BJ (cell line): Measurements from ENCODE around the gene NCK2. TPM values are rescaled to one million over a fixed set of nuclear protein-coding genes. Genes with fewer than 3 reads are reported as not detected.

ENCODE experiments used
- CTCF ChIA-PET: fragments of 350-600 bp; formaldehyde crosslinking; extraction: SDS; loops from one replicate; lab custom pipeline; 2021; ENCODE audit warnings: antibody characterized with exemption, inconsistent platforms; lab: Yijun Ruan, JAX
- POLR2A ChIA-PET: fragments of 300-600 bp; sonication (Branson Sonifier 250); formaldehyde crosslinking; extraction: SDS; loops from one replicate; lab custom pipeline; 2021; ENCODE audit warnings: antibody characterized with exemption; lab: Charles Lee
- DNase-seq: peaks from one replicate; pipeline ENCODE4 v3.0.0-alpha.2; 2011; ENCODE audit warnings: low read depth
- H3K27me3 ChIP-seq: 2 replicates; pipeline ENCODE4 v1.6.0; 2011; ENCODE audit warnings: low read length; ENCODE audit not compliant: control insufficient read depth, insufficient read depth
- H3K36me3 ChIP-seq: 2 replicates; pipeline ENCODE4 v1.5.1; 2011; ENCODE audit warnings: low read length; ENCODE audit not compliant: control insufficient read depth, insufficient read depth
- H3K4me3 ChIP-seq: 2 replicates; pipeline ENCODE4 v1.5.1; 2011; ENCODE audit warnings: low read depth, mild to moderate bottlenecking, control low read depth, low read length
- CTCF ChIP-seq: IDR thresholded peaks from 2 replicates; pipeline ENCODE4 v1.5.1; 2011; ENCODE audit warnings: low read depth, mild to moderate bottlenecking, control low read depth, inconsistent platforms, low read length, moderate library complexity; ENCODE audit not compliant: insufficient read depth
- polyA plus RNA-seq: library from polyadenylated mRNA; depleted of rRNA; stranded (reverse); fragments of >200 nt; gene quantifications from 2 replicates; pipeline ENCODE4 v1.2.3, GENCODE V29; 2011

The NCK2 gene
- polyA plus RNA-seq, 1 experiment, result 32.9 TPM

DNA sequence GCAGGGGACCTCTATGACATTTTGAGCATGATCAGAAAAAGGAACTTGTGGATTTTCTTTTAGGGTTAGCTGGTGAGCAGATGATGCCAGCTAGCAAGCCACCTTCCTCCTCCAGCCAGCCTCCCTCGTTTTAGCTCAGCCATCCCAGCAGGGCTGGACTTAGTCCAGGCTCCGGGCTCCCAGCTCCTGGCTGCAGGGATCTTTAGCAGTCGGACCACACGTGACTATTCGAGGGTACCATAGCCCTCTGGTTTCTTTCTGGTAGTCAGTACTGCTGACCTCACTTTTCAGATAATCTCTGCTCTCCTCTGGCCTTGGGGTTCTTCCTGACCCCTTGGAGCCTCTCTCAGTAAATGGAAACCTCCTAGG lies 31.8 kb downstream of the NCK2 start:
- POLR2A ChIA-PET, result no interaction called here
- Histone ChIP-seq H3K4me3 (no peak overlapping the region), H3K36me3 (0 out of 2 replicates have a peak, but pooled peaks cover 2% of the 10 kb centered on the region), H3K27me3 (no peaks in the 10 kb centered on the region)
- no peak for DNase-seq
- CTCF ChIA-PET, result interaction anchor here (2.3 kb wide), 1 partner anchor 13 kb away, joined by 5 read pairs; no protein-coding TSS in a partner anchor
- no peak for TF ChIP-seq CTCF

GRCh38 chr2:105777031-105777482 lies 32.3 kb downstream of the NCK2 start:
- DNase-seq, result no peak
- CTCF ChIA-PET, result interaction anchor here (2.3 kb wide), 1 partner anchor 13 kb away, joined by 5 read pairs; no protein-coding TSS in a partner anchor
- TF ChIP-seq CTCF, result no peak
- Histone ChIP-seq H3K36me3 (0 out of 2 replicates have a peak, but pooled peaks cover 2% of the 10 kb centered on the region), H3K4me3 (no peak overlapping the region), H3K27me3 (no peaks in the 10 kb centered on the region)
- POLR2A ChIA-PET, result no interaction called here

GRCh38 chr2:105777506-105778055 lies 32.9 kb downstream of the NCK2 start:
- Histone ChIP-seq H3K27me3 (no peaks in the 10 kb centered on the region), H3K4me3 (no peak overlapping the region), H3K36me3 (0 out of 2 replicates have a peak, but pooled peaks cover 2% of the 10 kb centered on the region)
- no peak for DNase-seq
- CTCF ChIA-PET, result interaction anchor here (2.3 kb wide), 1 partner anchor 12 kb away, joined by 5 read pairs; no protein-coding TSS in a partner anchor
- no peak for TF ChIP-seq CTCF
- POLR2A ChIA-PET, result no interaction called here

DNA sequence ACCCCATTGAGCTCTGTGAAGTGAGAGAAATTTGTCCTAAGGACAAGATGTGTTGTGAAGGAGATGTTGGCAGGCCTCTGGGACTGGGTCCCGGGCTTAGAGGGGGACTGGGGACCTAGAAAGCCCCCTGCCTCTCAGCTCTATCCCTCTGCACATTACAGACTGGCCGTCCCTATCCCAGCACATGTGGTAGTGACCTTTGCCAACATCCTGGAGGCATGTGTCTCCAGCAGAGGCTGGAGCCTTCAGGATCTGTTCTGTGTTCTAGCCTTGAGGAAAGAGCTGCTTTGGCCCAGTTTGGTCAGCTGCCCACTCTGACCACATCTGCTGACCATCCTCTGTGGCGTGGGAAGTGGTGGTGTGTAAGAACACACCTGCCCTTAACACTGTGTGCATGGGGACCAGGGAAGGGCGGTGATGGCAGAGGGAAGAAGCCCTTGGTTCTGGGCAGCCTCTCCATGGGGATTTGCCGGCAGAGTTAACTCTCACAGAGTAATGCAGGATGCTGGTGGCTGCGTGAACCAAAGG lies 33.4 kb downstream of the NCK2 start:
- POLR2A ChIA-PET, result no interaction called here
- no peak for TF ChIP-seq CTCF
- H3K27me3 ChIP-seq, result no peaks in the 10 kb centered on the region
- no peak overlapping the region for H3K4me3 ChIP-seq
- CTCF ChIA-PET, result interaction anchor here (1.2 kb wide), 1 partner anchor 307 kb away, joined by 3 read pairs; no protein-coding TSS in a partner anchor
- 0 out of 2 replicates have a peak, but pooled peaks cover 2% of the 10 kb centered on the region for H3K36me3 ChIP-seq
- DNase-seq, result no peak

DNA sequence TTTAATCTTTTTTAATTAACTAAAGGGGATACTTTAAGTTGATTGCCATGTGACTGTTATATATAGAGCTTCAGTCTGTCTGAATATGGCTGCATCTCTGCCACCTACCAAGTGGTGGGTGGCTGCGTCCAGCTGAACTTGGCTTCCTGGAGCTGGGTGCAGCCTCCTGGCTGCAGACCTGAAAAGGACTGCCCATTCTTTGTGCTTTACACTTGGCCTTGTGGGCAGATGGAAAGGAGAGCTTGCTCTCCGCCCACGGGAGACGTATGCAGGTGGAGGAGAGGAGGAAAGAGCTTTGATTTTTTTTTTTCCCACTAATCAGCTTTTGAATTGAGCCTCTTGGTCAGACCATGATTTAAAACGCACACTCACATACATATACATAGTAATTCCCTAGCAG lies 34.7 kb downstream of the NCK2 start:
- H3K27me3 ChIP-seq, result no peaks in the 10 kb centered on the region
- CTCF ChIA-PET, result interaction anchor here (0.6 to 1.2 kb wide), 4 partner anchors 10 to 306 kb away, joined by 3 to 5 read pairs (median 4); no protein-coding TSS in a partner anchor
- H3K4me3 ChIP-seq, result no peak overlapping the region
- TF ChIP-seq CTCF, result no peak
- POLR2A ChIA-PET, result no interaction called here
- no peak for DNase-seq
- no peaks in the 10 kb centered on the region for H3K36me3 ChIP-seq
